ENCODE data around the gene C10orf71.

DNA sequence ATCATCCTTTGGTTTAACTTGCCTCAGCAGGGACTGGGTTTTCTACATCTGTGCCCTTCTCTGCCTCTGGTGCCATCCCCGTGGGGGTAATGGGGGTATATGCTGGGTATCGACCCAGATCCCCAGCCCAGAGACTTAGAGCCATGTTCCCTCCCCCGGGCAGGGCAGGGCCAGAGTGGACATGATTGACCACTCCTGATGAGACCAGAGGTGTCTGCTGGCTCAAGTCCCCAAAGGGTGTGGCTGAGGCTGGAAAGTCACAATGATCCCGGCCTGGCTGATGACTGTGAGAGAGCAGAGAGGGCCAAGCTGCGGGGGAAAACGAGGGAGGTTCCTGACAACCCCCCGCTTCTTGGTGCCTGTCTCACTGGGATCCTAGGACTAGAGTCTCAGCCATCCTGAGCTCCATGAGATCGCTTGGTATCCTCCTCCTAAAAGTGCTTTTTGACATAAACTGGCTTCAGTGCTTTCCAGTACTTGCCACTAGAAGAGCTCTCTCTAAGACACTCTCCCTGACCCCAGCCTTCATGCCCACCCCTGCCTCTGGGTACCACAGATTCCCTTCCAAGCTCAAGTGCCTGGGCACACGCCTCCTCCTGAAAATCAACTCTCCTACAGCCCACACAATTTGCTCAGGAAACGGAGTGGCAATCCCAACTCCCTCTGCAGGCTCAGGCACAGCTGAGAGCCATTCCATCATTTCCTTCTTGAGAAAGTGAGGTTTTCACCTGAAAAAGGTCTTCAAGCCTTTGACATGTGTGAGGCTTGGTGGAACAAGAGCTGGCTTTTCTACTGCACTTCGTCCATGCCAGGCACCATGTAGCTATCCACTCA is 63.0 kb downstream of the C10orf71 start:
- TF ChIP-seq, protein P1, sequence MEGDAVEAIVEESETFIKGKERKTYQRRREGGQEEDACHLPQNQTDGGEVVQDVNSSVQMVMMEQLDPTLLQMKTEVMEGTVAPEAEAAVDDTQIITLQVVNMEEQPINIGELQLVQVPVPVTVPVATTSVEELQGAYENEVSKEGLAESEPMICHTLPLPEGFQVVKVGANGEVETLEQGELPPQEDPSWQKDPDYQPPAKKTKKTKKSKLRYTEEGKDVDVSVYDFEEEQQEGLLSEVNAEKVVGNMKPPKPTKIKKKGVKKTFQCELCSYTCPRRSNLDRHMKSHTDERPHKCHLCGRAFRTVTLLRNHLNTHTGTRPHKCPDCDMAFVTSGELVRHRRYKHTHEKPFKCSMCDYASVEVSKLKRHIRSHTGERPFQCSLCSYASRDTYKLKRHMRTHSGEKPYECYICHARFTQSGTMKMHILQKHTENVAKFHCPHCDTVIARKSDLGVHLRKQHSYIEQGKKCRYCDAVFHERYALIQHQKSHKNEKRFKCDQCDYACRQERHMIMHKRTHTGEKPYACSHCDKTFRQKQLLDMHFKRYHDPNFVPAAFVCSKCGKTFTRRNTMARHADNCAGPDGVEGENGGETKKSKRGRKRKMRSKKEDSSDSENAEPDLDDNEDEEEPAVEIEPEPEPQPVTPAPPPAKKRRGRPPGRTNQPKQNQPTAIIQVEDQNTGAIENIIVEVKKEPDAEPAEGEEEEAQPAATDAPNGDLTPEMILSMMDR (IDR thresholded peaks at IDR 0.05) = no peak
- TF ChIP-seq, protein P2, sequence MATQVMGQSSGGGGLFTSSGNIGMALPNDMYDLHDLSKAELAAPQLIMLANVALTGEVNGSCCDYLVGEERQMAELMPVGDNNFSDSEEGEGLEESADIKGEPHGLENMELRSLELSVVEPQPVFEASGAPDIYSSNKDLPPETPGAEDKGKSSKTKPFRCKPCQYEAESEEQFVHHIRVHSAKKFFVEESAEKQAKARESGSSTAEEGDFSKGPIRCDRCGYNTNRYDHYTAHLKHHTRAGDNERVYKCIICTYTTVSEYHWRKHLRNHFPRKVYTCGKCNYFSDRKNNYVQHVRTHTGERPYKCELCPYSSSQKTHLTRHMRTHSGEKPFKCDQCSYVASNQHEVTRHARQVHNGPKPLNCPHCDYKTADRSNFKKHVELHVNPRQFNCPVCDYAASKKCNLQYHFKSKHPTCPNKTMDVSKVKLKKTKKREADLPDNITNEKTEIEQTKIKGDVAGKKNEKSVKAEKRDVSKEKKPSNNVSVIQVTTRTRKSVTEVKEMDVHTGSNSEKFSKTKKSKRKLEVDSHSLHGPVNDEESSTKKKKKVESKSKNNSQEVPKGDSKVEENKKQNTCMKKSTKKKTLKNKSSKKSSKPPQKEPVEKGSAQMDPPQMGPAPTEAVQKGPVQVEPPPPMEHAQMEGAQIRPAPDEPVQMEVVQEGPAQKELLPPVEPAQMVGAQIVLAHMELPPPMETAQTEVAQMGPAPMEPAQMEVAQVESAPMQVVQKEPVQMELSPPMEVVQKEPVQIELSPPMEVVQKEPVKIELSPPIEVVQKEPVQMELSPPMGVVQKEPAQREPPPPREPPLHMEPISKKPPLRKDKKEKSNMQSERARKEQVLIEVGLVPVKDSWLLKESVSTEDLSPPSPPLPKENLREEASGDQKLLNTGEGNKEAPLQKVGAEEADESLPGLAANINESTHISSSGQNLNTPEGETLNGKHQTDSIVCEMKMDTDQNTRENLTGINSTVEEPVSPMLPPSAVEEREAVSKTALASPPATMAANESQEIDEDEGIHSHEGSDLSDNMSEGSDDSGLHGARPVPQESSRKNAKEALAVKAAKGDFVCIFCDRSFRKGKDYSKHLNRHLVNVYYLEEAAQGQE (IDR thresholded peaks at IDR 0.05) = no peak
- TF ChIP-seq POLR2A (IDR thresholded peaks at IDR 0.05; ENCODE audit: low read length) (no peak), SMC3 (IDR thresholded peaks at IDR 0.05) (no peak), HOXA7 (CRISPR knock-in tag; IDR thresholded peaks at IDR 0.05) (no peak), JUN (IDR thresholded peaks at IDR 0.05) (no peak), KDM1A (IDR thresholded peaks at IDR 0.05; ENCODE audit: low read depth) (no peak), MAFK (IDR thresholded peaks at IDR 0.05; ENCODE audit: partially characterized antibody) (no peak), JUNB (IDR thresholded peaks at IDR 0.05) (no peak), ESRRA (IDR thresholded peaks at IDR 0.05; ENCODE audit: borderline replicate concordance, low read length) (no peak), RAD21 (conservative IDR thresholded peaks at IDR 0.05 in 1 of 2, IDR thresholded peaks at IDR 0.05 in 1 of 2) (no peak)

Data from A549 (cell line).